Hypothalamus (tissue), 51 donors: Measurements from ENCODE around the gene SPSB4.
A peak's percentile ranks its signal among the peaks of the same experiment; 100 is the strongest.

Source experiments
- DNase-seq, 51 donors: peaks; one replicate each; lab custom pipeline; 2025; lab: John Stamatoyannopoulos, UW

SPSB4 gene

GRCh38 chr3:141052201-141053069 lies 1.3 kb downstream of the SPSB4 start:
- DNase-seq, result peak in 3 of 51 donors; percentile 1 to 14 (median 7)

- DNase-seq, result no peak
Measured at GRCh38 chr3:141055136-141055535, 4.0 kb downstream of the SPSB4 start.

GRCh38 chr3:141055536-141056445 lies 4.6 kb downstream of the SPSB4 start:
- no peak for DNase-seq

GRCh38 chr3:141056751-141057171 lies 5.6 kb downstream of the SPSB4 start:
- DNase-seq, result peak in 3 of 51 donors; percentile 10 to 15 (median 14)

GRCh38 chr3:141057436-141057835 lies 6.3 kb downstream of the SPSB4 start:
- DNase-seq, result no peak

- DNase-seq, result no peak
Measured at GRCh38 chr3:141057946-141058800, 7.0 kb downstream of the SPSB4 start.

- DNase-seq, result no peak
Measured at GRCh38 chr3:141058996-141059395, 7.8 kb downstream of the SPSB4 start.

GRCh38 chr3:141059816-141060215 lies 8.7 kb downstream of the SPSB4 start:
- DNase-seq, result no peak

- no peak for DNase-seq
Measured at GRCh38 chr3:141060327-141060726, 9.2 kb downstream of the SPSB4 start.

GRCh38 chr3:141063831-141064230 lies 12.7 kb downstream of the SPSB4 start:
- no peak for DNase-seq

- DNase-seq, result no peak
Measured at GRCh38 chr3:141064255-141064926, 13.2 kb downstream of the SPSB4 start.

- DNase-seq, result no peak
Measured at GRCh38 chr3:141065258-141065657, 14.1 kb downstream of the SPSB4 start.

GRCh38 chr3:141065841-141066805 lies 15.0 kb downstream of the SPSB4 start:
- DNase-seq, result no peak

- no peak for DNase-seq
Measured at GRCh38 chr3:141067206-141067974, 16.2 kb downstream of the SPSB4 start.

- no peak for DNase-seq
Measured at GRCh38 chr3:141070229-141070628, 19.1 kb downstream of the SPSB4 start.

GRCh38 chr3:141070727-141071357 lies 19.7 kb downstream of the SPSB4 start:
- DNase-seq, result no peak

- DNase-seq, result no peak
Measured at GRCh38 chr3:141071681-141072260, 20.6 kb downstream of the SPSB4 start.
